Astrocyte (in vitro differentiated cells and primary cell): ENCODE results near the gene DGKB. TPM values are rescaled to one million over a fixed set of nuclear protein-coding genes. Genes with fewer than 3 reads are reported as not detected.

ENCODE experiments used
- DNase-seq: peaks from one replicate; pipeline ENCODE4 v3.0.0-alpha.2; 2010; ENCODE audit warnings: low read depth
- FAIRE-seq: peaks from 2 replicates; lab custom pipeline; 2011; peaks lifted over from hg19 to GRCh38; lab: Jason Lieb, UNC
- H2AFZ ChIP-seq: 2 replicates; pipeline ENCODE4 v1.6.0; 2012; ENCODE audit warnings: low read depth, low read length, inconsistent platforms
- H3K27ac ChIP-seq: 2 replicates; pipeline ENCODE4 v1.5.1; 2011; ENCODE audit warnings: low read depth, low read length, inconsistent platforms
- H3K27me3 ChIP-seq: 2 replicates; pipeline ENCODE4 v1.6.0; 2011; ENCODE audit warnings: low read length, inconsistent platforms; ENCODE audit not compliant: insufficient read depth
- H3K36me3 ChIP-seq: 2 replicates; pipeline ENCODE4 v1.5.1; 2011; ENCODE audit warnings: low read length, inconsistent platforms; ENCODE audit not compliant: insufficient read depth
- H3K4me1 ChIP-seq: 2 replicates; pipeline ENCODE4 v1.5.1; 2011; ENCODE audit warnings: low read length, inconsistent platforms; ENCODE audit not compliant: insufficient read depth
- H3K4me2 ChIP-seq: 2 replicates; pipeline ENCODE4 v1.6.0; 2012; ENCODE audit warnings: low read length, inconsistent platforms
- H3K4me3 ChIP-seq: 2 replicates; pipeline ENCODE4 v1.5.1; 2011; ENCODE audit warnings: low read depth, mild to moderate bottlenecking, low read length, inconsistent platforms; ENCODE audit not compliant: insufficient read depth
- H3K79me2 ChIP-seq: 2 replicates; pipeline ENCODE4 v1.6.0; 2012; ENCODE audit warnings: mild to moderate bottlenecking, low read length, inconsistent platforms; ENCODE audit not compliant: insufficient read depth
- H3K9ac ChIP-seq: 2 replicates; pipeline ENCODE4 v1.6.0; 2012; ENCODE audit warnings: mild to moderate bottlenecking, low read length, inconsistent platforms
- H3K9me3 ChIP-seq: 2 replicates; pipeline ENCODE4 v1.5.1; 2012; ENCODE audit warnings: low read depth, mild to moderate bottlenecking, low read length, inconsistent platforms; ENCODE audit not compliant: insufficient read depth
- H4K20me1 ChIP-seq: 2 replicates; pipeline ENCODE4 v1.6.0; 2012; ENCODE audit warnings: low read length, inconsistent platforms; ENCODE audit not compliant: insufficient read depth
- H3K27ac Mint-ChIP-seq: one replicate; pipeline ENCODE4 v1.8.0; 2021; ENCODE audit warnings: mild to moderate bottlenecking, mixed read lengths; ENCODE audit not compliant: unreplicated experiment
- H3K27me3 Mint-ChIP-seq: one replicate; pipeline ENCODE4 v1.8.0; 2021; ENCODE audit warnings: low read depth, mixed read lengths; ENCODE audit not compliant: unreplicated experiment
- H3K36me3 Mint-ChIP-seq: one replicate; pipeline ENCODE4 v1.8.0; 2021; ENCODE audit warnings: low read depth, mixed read lengths; ENCODE audit not compliant: unreplicated experiment
- H3K4me1 Mint-ChIP-seq: one replicate; pipeline ENCODE4 v1.8.0; 2021; ENCODE audit warnings: low read depth, mixed read lengths; ENCODE audit not compliant: unreplicated experiment
- H3K4me3 Mint-ChIP-seq: one replicate; pipeline ENCODE4 v1.8.0; 2021; ENCODE audit warnings: mild to moderate bottlenecking, moderate library complexity, mixed read lengths; ENCODE audit not compliant: unreplicated experiment
- H3K9me3 Mint-ChIP-seq: one replicate; pipeline ENCODE4 v1.8.0; 2021; ENCODE audit warnings: mild to moderate bottlenecking, mixed read lengths; ENCODE audit not compliant: unreplicated experiment
- EZH2 ChIP-seq: IDR thresholded peaks from 2 replicates; pipeline ENCODE4 v1.6.1; 2012; ENCODE audit warnings: mild to moderate bottlenecking, low read length, inconsistent platforms; ENCODE audit not compliant: insufficient read depth
- total RNA-seq: library from RNA; stranded (reverse); gene quantifications from 2 replicates; pipeline ENCODE4 v1.2.1, GENCODE V29; 2021
- TF ChIP-seq, protein P1 (sequence below): IDR thresholded peaks from 2 replicates; pipeline ENCODE4 v1.5.1; 2011; ENCODE audit warnings: low read depth, mild to moderate bottlenecking, inconsistent platforms, low read length, moderate library complexity; ENCODE audit not compliant: insufficient read depth

Gene DGKB
- total RNA-seq, 1 donor from 2014 or later, result 0.39 TPM

DNA sequence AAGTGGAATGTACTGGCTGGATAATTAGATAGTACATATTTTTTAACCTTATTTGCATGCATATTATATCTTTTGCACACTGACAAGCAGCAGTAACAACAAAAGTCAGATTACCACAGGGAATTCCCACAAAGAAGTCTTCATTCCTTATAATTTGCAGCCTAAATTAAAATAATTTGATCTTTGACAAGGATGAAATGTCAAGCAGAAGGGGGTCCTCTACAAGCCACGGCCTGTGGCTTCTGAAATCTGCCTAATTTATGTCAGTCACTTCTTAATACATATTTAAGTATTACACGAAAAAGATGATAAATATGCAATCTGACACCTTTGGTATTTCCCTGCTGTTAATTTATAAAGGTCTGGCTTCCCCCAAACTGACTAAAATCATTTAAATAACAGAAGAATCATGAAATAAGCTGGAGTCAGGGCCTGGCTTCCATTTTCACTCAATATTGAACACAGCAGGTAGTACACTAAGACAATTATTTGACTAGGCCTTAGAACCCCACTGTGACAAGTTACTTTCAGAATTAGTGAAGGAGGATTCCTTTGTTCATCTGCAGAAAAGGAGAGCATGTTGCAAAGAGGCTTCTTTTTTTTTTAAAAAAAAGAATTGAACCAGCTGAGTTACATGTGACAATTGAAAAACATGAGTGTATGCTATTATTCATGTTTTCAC, 562.0 kb downstream of the DGKB start:
- H3K9me3 Mint-ChIP-seq, result no peaks in the 10 kb centered on the region
- DNase-seq (no peak), FAIRE-seq (no peak)
- Histone ChIP-seq H3K9ac (no peak overlapping the region), H2AFZ (no peak overlapping the region), H4K20me1 (no peaks in the 10 kb centered on the region), H3K4me3 (no peak overlapping the region), H3K4me1 (no peaks in the 10 kb centered on the region), H3K9me3 (no peaks in the 10 kb centered on the region), H3K27ac (no peak overlapping the region), H3K36me3 (no peaks in the 10 kb centered on the region), H3K4me2 (no peak overlapping the region), H3K27me3 (no peaks in the 10 kb centered on the region), H3K79me2 (no peaks in the 10 kb centered on the region)
- no peaks in the 10 kb centered on the region for H3K36me3 Mint-ChIP-seq
- H3K4me1 Mint-ChIP-seq, result no peaks in the 10 kb centered on the region
- no peak overlapping the region for H3K4me3 Mint-ChIP-seq
- no peak overlapping the region for H3K27ac Mint-ChIP-seq
- TF ChIP-seq EZH2, result no peak
- TF ChIP-seq, protein P1, sequence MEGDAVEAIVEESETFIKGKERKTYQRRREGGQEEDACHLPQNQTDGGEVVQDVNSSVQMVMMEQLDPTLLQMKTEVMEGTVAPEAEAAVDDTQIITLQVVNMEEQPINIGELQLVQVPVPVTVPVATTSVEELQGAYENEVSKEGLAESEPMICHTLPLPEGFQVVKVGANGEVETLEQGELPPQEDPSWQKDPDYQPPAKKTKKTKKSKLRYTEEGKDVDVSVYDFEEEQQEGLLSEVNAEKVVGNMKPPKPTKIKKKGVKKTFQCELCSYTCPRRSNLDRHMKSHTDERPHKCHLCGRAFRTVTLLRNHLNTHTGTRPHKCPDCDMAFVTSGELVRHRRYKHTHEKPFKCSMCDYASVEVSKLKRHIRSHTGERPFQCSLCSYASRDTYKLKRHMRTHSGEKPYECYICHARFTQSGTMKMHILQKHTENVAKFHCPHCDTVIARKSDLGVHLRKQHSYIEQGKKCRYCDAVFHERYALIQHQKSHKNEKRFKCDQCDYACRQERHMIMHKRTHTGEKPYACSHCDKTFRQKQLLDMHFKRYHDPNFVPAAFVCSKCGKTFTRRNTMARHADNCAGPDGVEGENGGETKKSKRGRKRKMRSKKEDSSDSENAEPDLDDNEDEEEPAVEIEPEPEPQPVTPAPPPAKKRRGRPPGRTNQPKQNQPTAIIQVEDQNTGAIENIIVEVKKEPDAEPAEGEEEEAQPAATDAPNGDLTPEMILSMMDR, result no peak
- H3K27me3 Mint-ChIP-seq, result no peaks in the 10 kb centered on the region

DNA sequence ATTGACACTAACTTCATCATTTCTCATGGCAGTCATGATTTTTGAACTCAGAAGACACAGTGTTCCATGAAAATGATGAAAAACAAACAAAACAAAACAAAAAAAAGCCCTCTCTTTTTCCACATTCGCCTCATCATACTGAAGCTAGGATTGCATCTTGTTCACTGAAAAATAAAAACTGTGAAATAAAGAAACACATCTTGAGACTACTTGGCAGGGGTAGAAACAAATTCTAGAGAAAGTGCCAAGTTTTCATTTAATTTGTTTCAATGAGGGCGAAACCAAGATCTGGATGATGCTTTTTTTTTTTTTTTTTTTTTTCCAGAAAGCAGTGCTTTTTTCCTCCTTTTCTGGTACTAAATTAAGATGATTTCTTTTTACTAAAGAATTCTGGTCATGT, 562.7 kb downstream of the DGKB start:
- no peak for FAIRE-seq
- H3K9me3 ChIP-seq, result no peaks in the 10 kb centered on the region
- no peaks in the 10 kb centered on the region for H3K36me3 ChIP-seq
- Mint-ChIP-seq H3K36me3 (no peaks in the 10 kb centered on the region), H3K4me1 (no peaks in the 10 kb centered on the region), H3K9me3 (no peaks in the 10 kb centered on the region), H3K27me3 (no peaks in the 10 kb centered on the region), H3K4me3 (no peak overlapping the region), H3K27ac (no peak overlapping the region)
- H4K20me1 ChIP-seq, result no peaks in the 10 kb centered on the region
- no peaks in the 10 kb centered on the region for H3K27me3 ChIP-seq
- no peak for DNase-seq
- no peaks in the 10 kb centered on the region for H3K4me1 ChIP-seq
- H3K9ac ChIP-seq, result no peak overlapping the region
- H3K79me2 ChIP-seq, result no peaks in the 10 kb centered on the region
- H3K27ac ChIP-seq, result no peak overlapping the region
- no peak overlapping the region for H3K4me2 ChIP-seq
- TF ChIP-seq EZH2, result no peak
- TF ChIP-seq, protein P1, result no peak
- no peak overlapping the region for H3K4me3 ChIP-seq
- no peak overlapping the region for H2AFZ ChIP-seq

DNA sequence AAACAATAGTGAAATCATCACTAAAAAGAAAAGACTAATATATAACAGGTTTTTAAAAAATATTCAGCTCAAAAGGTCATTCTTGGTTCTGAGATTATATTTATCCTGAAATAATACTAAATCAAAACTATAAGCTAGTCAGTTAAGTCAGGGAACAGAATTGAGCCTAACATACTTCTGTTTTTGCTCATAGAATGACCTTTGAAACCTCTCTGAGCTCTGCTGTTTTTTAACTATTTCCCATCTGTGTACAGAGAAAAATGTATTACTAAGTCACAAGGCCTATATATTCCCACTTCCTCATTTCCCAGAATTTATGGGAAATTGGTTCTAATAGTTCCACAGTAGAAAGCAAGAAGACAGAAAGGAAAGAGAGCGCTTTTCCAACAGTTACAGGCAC, 566.3 kb downstream of the DGKB start:
- no peak overlapping the region for H3K4me2 ChIP-seq
- no peak overlapping the region for H2AFZ ChIP-seq
- TF ChIP-seq, protein P1, result no peak
- no peak for TF ChIP-seq EZH2
- H3K4me1 Mint-ChIP-seq, result no peaks in the 10 kb centered on the region
- H3K27me3 Mint-ChIP-seq, result no peaks in the 10 kb centered on the region
- H3K27ac Mint-ChIP-seq, result no peak overlapping the region
- FAIRE-seq, result no peak
- H3K4me1 ChIP-seq, result no peaks in the 10 kb centered on the region
- H3K4me3 ChIP-seq, result no peak overlapping the region
- no peaks in the 10 kb centered on the region for H3K36me3 ChIP-seq
- no peak overlapping the region for H3K4me3 Mint-ChIP-seq
- no peak overlapping the region for H3K9ac ChIP-seq
- H3K9me3 Mint-ChIP-seq, result no peaks in the 10 kb centered on the region
- no peak overlapping the region for H3K27ac ChIP-seq
- no peaks in the 10 kb centered on the region for H3K27me3 ChIP-seq
- no peak for DNase-seq
- H3K36me3 Mint-ChIP-seq, result no peaks in the 10 kb centered on the region
- no peaks in the 10 kb centered on the region for H3K9me3 ChIP-seq
- H3K79me2 ChIP-seq, result no peaks in the 10 kb centered on the region
- no peaks in the 10 kb centered on the region for H4K20me1 ChIP-seq
